Breast epithelium (tissue), 4 donors: Measurements from ENCODE around the gene CUTC. TPM values are rescaled to one million over a fixed set of nuclear protein-coding genes. Genes with fewer than 3 reads are reported as not detected.
A peak's percentile ranks its signal among the peaks of the same experiment; 100 is the strongest.

Source experiments
- DNase-seq, 2 donors: peaks; one replicate each; pipeline ENCODE4 v3.0.0-alpha.2; 2019; ENCODE audit warnings: low spot score in 2 of 2
- H3K27ac ChIP-seq, 2 donors: fragments of 200-600 bp; sonication (generic) in 1 of 2; one replicate each; pipeline ENCODE4 v1.5.1; 2016 to 2019; ENCODE audit warnings: mild to moderate bottlenecking in 1 of 2
- H3K27me3 ChIP-seq, 2 donors: fragments of 200-600 bp; sonication (generic) in 1 of 2; one replicate each; pipeline versions ENCODE4 v1.5.1 to v1.6.0; 2017 to 2019; ENCODE audit warnings: control low read depth in 1 of 2, mild to moderate bottlenecking in 1 of 2
- H3K36me3 ChIP-seq: fragments of 200-600 bp; one replicate; pipeline ENCODE4 v1.5.1; 2019
- H3K4me1 ChIP-seq, 2 donors: fragments of 200-600 bp; sonication (generic); one replicate each; pipeline ENCODE4 v1.5.1; 2016 to 2019; ENCODE audit warnings: control low read depth in 1 of 2
- H3K4me3 ChIP-seq, 3 donors: fragments of 200-600 bp; sonication (generic); 1 replicate in 2 of 3; 2 replicates in 1 of 3; pipeline ENCODE4 v1.5.1; 2016 to 2019; ENCODE audit warnings: mild to moderate bottlenecking in 3 of 3, moderate library complexity in 2 of 3
- H3K9me3 ChIP-seq, 2 donors: fragments of 200-600 bp; sonication (generic) in 1 of 2; one replicate each; pipeline ENCODE4 v1.5.1; 2016 to 2019; ENCODE audit warnings: control low read depth in 1 of 2
- POLR2A ChIP-seq: fragments of 450-650 bp; IDR thresholded peaks from one replicate; pipeline ENCODE4 v1.6.1; 2016; ENCODE audit warnings: antibody characterized with exemption, mild to moderate bottlenecking, moderate library complexity
- POLR2AphosphoS5 ChIP-seq, 3 donors: sonication (generic); formaldehyde crosslinking; IDR thresholded peaks; one replicate each; pipeline ENCODE4 v1.6.1; 2017; ENCODE audit warnings: antibody characterized with exemption in 3 of 3
- intact Hi-C: fragments of 100-400 bp; cut with DNase I; formaldehyde crosslinking; loops from one replicate; pipeline ENCODE4 v1.15.1; 2023; ENCODE audit warnings: low total_unique reads
- total RNA-seq, 3 donors: library from RNA; depleted of rRNA; stranded (reverse); fragments of >200 nt; gene quantifications; one replicate each; pipeline ENCODE4 v1.1.0, GENCODE V29; 2016
- TF ChIP-seq, protein P1 (sequence below), 3 donors: fragments of 450-650 bp; IDR thresholded peaks; one replicate each; pipeline ENCODE4 v1.5.1; 2016 to 2017; ENCODE audit warnings: antibody characterized with exemption in 3 of 3, mild to moderate bottlenecking in 3 of 3, moderate library complexity in 3 of 3

CUTC gene
- total RNA-seq, 3 donors from 2014 or later, result 23.4 to 81.0 (median 33.4) TPM

GRCh38 chr10:99775850-99776249 is 43.8 kb downstream of the CUTC start:
- TF ChIP-seq, protein P1, sequence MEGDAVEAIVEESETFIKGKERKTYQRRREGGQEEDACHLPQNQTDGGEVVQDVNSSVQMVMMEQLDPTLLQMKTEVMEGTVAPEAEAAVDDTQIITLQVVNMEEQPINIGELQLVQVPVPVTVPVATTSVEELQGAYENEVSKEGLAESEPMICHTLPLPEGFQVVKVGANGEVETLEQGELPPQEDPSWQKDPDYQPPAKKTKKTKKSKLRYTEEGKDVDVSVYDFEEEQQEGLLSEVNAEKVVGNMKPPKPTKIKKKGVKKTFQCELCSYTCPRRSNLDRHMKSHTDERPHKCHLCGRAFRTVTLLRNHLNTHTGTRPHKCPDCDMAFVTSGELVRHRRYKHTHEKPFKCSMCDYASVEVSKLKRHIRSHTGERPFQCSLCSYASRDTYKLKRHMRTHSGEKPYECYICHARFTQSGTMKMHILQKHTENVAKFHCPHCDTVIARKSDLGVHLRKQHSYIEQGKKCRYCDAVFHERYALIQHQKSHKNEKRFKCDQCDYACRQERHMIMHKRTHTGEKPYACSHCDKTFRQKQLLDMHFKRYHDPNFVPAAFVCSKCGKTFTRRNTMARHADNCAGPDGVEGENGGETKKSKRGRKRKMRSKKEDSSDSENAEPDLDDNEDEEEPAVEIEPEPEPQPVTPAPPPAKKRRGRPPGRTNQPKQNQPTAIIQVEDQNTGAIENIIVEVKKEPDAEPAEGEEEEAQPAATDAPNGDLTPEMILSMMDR (IDR thresholded peaks at IDR 0.05), result no peak
- TF ChIP-seq POLR2A, result no peak
- no peak for TF ChIP-seq POLR2AphosphoS5 (IDR thresholded peaks at IDR 0.05)
- Histone ChIP-seq H3K36me3 (no peaks in the 10 kb centered on the region), H3K4me3 (no peak overlapping the region), H3K9me3 (no peaks in the 10 kb centered on the region), H3K4me1 (no peaks in the 10 kb centered on the region), H3K27me3 (no peaks in the 10 kb centered on the region), H3K27ac (no peak overlapping the region)
- intact Hi-C loops, result no loop called here
- DNase-seq, result no peak

DNA sequence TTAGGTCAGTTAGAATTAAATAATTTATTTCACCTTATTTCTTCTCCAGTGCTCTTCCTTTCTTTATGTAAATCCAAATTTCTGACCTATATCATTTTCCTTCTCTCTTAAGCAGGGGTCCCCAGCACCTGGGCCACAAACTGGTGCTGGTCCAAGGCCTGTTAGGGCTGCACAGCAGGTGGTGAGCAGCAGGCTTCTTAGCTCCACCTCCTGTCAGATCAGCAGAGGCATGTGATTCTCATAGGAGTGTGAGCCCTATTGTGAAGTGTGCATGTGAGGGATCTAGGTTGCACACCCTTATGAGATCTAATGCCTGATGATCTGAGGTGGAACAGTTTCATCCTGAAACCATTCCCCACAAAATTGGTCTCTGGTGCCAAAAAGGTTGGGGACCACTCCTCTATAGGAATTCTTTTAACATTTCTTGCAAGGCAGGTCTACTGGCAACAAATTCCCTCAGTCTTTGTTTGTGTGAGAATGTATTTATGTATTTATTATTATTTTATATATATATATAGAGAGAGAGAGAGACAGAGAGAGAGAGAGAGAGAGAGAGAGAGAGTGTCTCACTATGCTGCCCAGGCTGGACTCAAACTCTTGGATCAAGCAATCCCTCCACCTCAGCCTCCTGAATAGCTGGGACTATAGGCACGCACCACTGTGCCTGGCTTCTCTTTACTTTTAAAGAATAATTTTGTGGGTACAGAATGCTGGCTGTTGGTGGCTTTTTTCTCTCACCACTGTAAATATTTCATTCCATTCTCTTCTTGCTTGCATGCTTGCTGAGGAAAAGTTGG is 46.1 kb downstream of the CUTC start:
- no peaks in the 10 kb centered on the region for H3K27me3 ChIP-seq
- TF ChIP-seq, protein P1 (IDR thresholded peaks at IDR 0.05), result no peak
- no peak for TF ChIP-seq POLR2AphosphoS5 (IDR thresholded peaks at IDR 0.05)
- TF ChIP-seq POLR2A, result no peak
- no peak overlapping the region for H3K4me3 ChIP-seq
- H3K27ac ChIP-seq, result no peak overlapping the region
- no peak for DNase-seq
- no peaks in the 10 kb centered on the region for H3K4me1 ChIP-seq
- no peaks in the 10 kb centered on the region for H3K9me3 ChIP-seq
- intact Hi-C loops, result no loop called here
- no peaks in the 10 kb centered on the region for H3K36me3 ChIP-seq

- H3K27ac ChIP-seq, result peak overlapping the region; percentile 38 to 74
- H3K4me1 ChIP-seq, result no peaks in the 10 kb centered on the region
- H3K36me3 ChIP-seq, result no peaks in the 10 kb centered on the region
- H3K27me3 ChIP-seq, result no peaks in the 10 kb centered on the region
- no peaks in the 10 kb centered on the region for H3K9me3 ChIP-seq
- DNase-seq, result no peak
- TF ChIP-seq POLR2A (no peak), POLR2AphosphoS5 (IDR thresholded peaks at IDR 0.05) (no peak)
- TF ChIP-seq, protein P1 (IDR thresholded peaks at IDR 0.05), result no peak
- intact Hi-C loops, result no loop called here
- H3K4me3 ChIP-seq, result peak overlapping the region in 1 of 3 donors; percentile 8
Measured at GRCh38 chr10:99779335-99779734, 47.3 kb downstream of the CUTC start.

DNA sequence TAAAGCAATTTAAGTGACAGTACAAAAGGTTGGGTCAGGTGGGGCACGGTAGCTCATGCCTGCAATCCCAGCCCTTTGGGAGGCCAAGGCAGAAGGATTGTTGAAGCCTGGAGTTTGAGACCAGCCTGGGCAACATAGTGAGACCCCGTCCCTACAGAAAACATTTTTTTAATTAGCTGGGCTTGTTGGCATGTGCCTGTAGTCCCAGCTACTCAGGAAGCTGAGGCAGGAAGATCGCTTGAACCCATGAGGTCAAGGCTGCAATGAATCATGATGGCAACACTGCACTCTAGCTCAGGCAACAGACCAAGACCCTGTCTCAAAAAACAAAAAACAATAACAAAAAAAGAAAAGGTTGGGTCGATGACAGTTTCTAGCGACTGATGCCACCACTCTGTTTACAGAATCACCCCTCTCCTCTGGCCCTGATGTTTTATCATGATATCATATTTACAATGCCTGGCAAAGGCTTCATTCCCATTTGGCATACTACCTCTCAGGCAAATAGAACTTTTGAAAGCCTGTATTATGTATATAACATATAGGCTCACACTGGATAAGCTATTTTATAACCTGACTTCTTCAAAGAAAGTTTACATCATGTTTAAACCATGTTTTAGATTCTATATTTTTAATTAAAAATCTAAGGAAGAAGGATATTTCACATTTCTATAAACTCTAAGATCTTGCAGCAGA is 49.8 kb downstream of the CUTC start:
- no peak overlapping the region for H3K4me3 ChIP-seq
- H3K36me3 ChIP-seq, result no peaks in the 10 kb centered on the region
- H3K4me1 ChIP-seq, result no peaks in the 10 kb centered on the region
- H3K9me3 ChIP-seq, result no peaks in the 10 kb centered on the region
- no peak for DNase-seq
- intact Hi-C loops, result no loop called here
- H3K27me3 ChIP-seq, result no peaks in the 10 kb centered on the region
- no peak for TF ChIP-seq POLR2AphosphoS5 (IDR thresholded peaks at IDR 0.05)
- TF ChIP-seq POLR2A, result no peak
- TF ChIP-seq, protein P1 (IDR thresholded peaks at IDR 0.05), result no peak
- no peak overlapping the region for H3K27ac ChIP-seq
